Measurements from ENCODE around the gene MAN1A1.

MAN1A1 gene

DNA sequence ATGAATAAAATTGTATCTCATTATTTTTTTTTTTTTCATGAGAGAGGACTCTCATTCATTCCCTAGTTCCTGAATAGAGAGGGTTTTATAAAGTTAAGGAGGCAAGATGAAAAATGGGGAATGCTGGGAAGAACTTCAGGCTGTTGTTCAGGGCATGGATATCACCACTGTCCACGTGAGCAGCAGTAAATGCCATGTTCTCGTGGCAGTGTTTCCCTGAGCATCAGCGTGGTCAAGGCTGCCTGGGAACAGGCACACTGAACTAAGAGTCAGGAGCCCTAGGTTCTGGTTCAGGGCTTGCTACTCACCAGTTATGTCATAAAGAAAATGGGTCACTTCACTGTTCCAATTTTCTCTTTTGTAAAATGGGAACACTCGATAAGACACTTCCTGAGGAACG is 93.2 kb downstream of the MAN1A1 start:
- no peak overlapping the region for H3K9ac ChIP-seq (ENCODE audit: low read depth, low read length)
- no peaks in the 10 kb centered on the region for H3K9me3 ChIP-seq (ENCODE audit: control insufficient read depth, insufficient read depth, low read length)
- no peaks in the 10 kb centered on the region for H3K27me3 ChIP-seq (ENCODE audit: control insufficient read depth, insufficient read depth, low read length)
- H3K4me1 ChIP-seq (ENCODE audit: control insufficient read depth, insufficient read depth, low read length) = no peaks in the 10 kb centered on the region
- H3K36me3 ChIP-seq (ENCODE audit: control insufficient read depth, insufficient read depth, low read length) = no peaks in the 10 kb centered on the region
- H3K4me3 ChIP-seq (ENCODE audit: low read depth, low read length) = no peak overlapping the region

DNA sequence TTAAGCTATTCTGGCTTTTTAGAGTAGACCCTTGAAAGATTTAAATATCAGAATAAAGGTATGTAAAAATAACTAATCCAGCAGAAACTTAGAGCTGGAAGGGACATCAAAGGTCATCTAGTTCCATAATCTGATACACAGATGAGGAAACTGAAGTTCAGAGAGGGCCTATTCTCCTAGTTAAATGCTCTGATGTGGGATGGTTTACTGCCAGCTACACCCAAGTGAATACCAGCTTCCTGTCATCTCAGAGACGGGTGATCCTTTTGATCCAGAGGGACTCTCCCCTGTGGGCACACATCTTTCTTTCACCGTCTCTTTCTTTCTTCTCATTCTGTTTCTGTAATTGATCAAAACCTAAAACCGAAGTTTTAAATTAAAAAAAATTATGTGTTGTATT is 94.1 kb downstream of the MAN1A1 start:
- Histone ChIP-seq H3K4me3 (ENCODE audit: low read depth, low read length) (no peak overlapping the region), H3K9ac (ENCODE audit: low read depth, low read length) (no peak overlapping the region)

DNA sequence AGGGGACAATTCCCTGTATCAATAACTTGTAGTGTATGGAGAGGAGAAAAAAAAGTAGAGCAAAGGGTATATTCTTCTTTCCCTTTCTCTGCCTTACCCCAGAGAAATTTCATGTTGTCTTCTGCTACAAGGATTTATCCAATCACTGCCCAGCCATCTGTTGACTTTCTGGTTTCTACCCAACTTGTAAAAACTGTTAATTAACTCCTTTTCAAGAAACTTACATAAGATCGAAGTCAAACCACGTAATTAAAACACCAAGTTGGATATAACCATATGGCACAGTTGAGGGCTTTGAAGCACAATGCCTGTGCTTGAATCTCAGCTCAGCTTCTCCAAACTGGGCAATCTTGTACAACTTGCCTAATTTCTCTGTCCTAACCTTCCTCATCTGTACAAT is 99.5 kb downstream of the MAN1A1 start:
- no peaks in the 10 kb centered on the region for H3K9me3 ChIP-seq (ENCODE audit: control insufficient read depth, insufficient read depth, low read length)
- no peaks in the 10 kb centered on the region for H3K36me3 ChIP-seq (ENCODE audit: control insufficient read depth, insufficient read depth, low read length)
- no peaks in the 10 kb centered on the region for H3K4me1 ChIP-seq (ENCODE audit: control insufficient read depth, insufficient read depth, low read length)
- H3K27me3 ChIP-seq (ENCODE audit: control insufficient read depth, insufficient read depth, low read length) = no peaks in the 10 kb centered on the region
- H3K9ac ChIP-seq (ENCODE audit: low read depth, low read length) = no peak overlapping the region
- H3K4me3 ChIP-seq (ENCODE audit: low read depth, low read length) = no peak overlapping the region

More for the DNA sequence above, 94.1 kb downstream of the MAN1A1 start:
- Histone ChIP-seq H3K9me3 (ENCODE audit: control insufficient read depth, insufficient read depth, low read length) (no peaks in the 10 kb centered on the region), H3K36me3 (ENCODE audit: control insufficient read depth, insufficient read depth, low read length) (no peaks in the 10 kb centered on the region), H3K27me3 (ENCODE audit: control insufficient read depth, insufficient read depth, low read length) (no peaks in the 10 kb centered on the region), H3K4me1 (ENCODE audit: control insufficient read depth, insufficient read depth, low read length) (no peaks in the 10 kb centered on the region)

DNA sequence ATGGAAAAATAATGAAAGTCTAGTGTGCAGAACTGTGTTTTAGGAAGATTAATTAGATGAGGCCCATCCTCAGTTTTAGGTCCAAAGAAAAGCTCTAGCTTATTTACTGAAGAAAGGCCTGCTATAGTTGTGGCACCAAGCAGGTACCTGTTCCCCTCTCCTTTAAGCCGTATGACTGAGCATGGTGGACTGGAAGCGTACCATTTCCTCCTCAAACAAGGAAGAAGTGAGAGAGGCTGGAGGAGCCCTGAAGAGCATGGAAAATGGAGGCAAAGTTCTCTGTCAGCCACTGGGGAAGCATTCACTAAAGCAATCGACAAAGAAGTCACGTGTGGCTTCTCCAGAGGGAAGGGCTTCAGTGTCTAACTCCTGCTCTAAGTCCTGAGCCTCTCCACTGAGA is 100.2 kb downstream of the MAN1A1 start:
- no peak overlapping the region for H3K4me3 ChIP-seq (ENCODE audit: low read depth, low read length)
- H3K4me1 ChIP-seq (ENCODE audit: control insufficient read depth, insufficient read depth, low read length) = no peaks in the 10 kb centered on the region
- no peaks in the 10 kb centered on the region for H3K9me3 ChIP-seq (ENCODE audit: control insufficient read depth, insufficient read depth, low read length)
- H3K36me3 ChIP-seq (ENCODE audit: control insufficient read depth, insufficient read depth, low read length) = no peaks in the 10 kb centered on the region
- H3K27me3 ChIP-seq (ENCODE audit: control insufficient read depth, insufficient read depth, low read length) = no peaks in the 10 kb centered on the region
- H3K9ac ChIP-seq (ENCODE audit: low read depth, low read length) = no peak overlapping the region

DNA sequence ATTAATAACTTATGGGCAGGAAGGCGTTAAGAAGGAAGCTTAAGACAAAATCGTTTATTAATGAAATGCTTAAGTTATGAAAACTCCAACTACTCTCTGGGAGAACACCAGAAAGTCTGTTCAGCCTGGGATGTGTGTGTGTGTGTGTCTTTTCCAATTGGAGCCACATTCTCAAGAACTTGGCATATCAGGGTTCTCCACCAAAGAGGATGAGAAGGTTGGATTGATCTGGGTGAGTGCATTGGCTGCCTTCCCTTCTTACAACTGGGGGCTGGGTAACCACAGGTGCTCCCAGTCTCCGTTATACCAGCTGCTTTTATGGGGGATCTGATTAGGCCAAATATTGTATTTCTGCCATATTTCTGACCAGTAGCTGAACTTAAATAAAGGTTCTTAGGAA is 102.1 kb downstream of the MAN1A1 start:
- no peaks in the 10 kb centered on the region for H3K27me3 ChIP-seq (ENCODE audit: control insufficient read depth, insufficient read depth, low read length)
- H3K4me3 ChIP-seq (ENCODE audit: low read depth, low read length) = no peak overlapping the region
- H3K9ac ChIP-seq (ENCODE audit: low read depth, low read length) = no peak overlapping the region
- H3K4me1 ChIP-seq (ENCODE audit: control insufficient read depth, insufficient read depth, low read length) = no peaks in the 10 kb centered on the region
- H3K36me3 ChIP-seq (ENCODE audit: control insufficient read depth, insufficient read depth, low read length) = no peaks in the 10 kb centered on the region
- no peaks in the 10 kb centered on the region for H3K9me3 ChIP-seq (ENCODE audit: control insufficient read depth, insufficient read depth, low read length)

DNA sequence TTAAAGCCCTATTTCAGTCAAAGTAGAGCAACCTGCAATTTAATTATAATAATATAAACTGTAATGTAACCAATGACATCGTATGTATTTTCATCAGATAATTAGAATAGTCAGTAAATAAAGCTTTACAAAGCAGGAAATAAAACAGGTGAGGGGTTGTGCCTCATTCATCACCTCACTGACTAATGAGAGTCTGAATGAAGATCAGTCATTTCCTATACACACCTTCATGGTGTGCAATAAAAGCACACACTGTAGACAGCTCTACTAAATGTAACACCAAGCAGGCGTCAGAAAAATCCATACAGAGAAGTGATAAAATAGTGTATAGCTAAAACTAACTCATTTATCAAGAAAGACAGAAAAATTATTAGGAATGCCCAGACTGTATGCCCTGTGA is 105.9 kb downstream of the MAN1A1 start:
- H3K36me3 ChIP-seq (ENCODE audit: control insufficient read depth, insufficient read depth, low read length) = no peaks in the 10 kb centered on the region
- no peak overlapping the region for H3K4me3 ChIP-seq (ENCODE audit: low read depth, low read length)
- peaks cover 13% of the 10 kb centered on the region for H3K4me1 ChIP-seq (ENCODE audit: control insufficient read depth, insufficient read depth, low read length)
- H3K9ac ChIP-seq (ENCODE audit: low read depth, low read length) = no peak overlapping the region
- H3K9me3 ChIP-seq (ENCODE audit: control insufficient read depth, insufficient read depth, low read length) = no peaks in the 10 kb centered on the region
- H3K27me3 ChIP-seq (ENCODE audit: control insufficient read depth, insufficient read depth, low read length) = no peaks in the 10 kb centered on the region

DNA sequence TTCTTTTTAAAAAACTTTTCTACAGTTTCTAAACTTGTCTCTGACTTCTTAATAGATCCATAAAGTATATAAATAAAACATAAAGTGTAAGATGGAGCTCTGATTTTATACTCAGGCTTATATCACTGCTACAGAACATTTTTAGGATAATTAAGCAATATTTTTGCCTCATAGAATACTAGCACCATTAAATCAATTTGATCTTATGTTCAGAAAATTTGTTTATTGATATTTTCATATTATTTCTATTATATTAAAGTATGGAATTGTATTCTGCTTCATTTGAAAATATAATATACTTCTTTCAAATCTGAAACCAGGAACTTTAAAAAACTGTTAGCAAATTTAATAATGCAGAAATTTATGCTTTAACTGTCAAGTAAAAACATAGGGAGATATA is 106.5 kb downstream of the MAN1A1 start:
- H3K27me3 ChIP-seq (ENCODE audit: control insufficient read depth, insufficient read depth, low read length) = no peaks in the 10 kb centered on the region
- H3K4me3 ChIP-seq (ENCODE audit: low read depth, low read length) = no peak overlapping the region
- H3K9ac ChIP-seq (ENCODE audit: low read depth, low read length) = no peak overlapping the region
- H3K4me1 ChIP-seq (ENCODE audit: control insufficient read depth, insufficient read depth, low read length) = peaks cover 13% of the 10 kb centered on the region
- no peaks in the 10 kb centered on the region for H3K9me3 ChIP-seq (ENCODE audit: control insufficient read depth, insufficient read depth, low read length)
- H3K36me3 ChIP-seq (ENCODE audit: control insufficient read depth, insufficient read depth, low read length) = no peaks in the 10 kb centered on the region

DNA sequence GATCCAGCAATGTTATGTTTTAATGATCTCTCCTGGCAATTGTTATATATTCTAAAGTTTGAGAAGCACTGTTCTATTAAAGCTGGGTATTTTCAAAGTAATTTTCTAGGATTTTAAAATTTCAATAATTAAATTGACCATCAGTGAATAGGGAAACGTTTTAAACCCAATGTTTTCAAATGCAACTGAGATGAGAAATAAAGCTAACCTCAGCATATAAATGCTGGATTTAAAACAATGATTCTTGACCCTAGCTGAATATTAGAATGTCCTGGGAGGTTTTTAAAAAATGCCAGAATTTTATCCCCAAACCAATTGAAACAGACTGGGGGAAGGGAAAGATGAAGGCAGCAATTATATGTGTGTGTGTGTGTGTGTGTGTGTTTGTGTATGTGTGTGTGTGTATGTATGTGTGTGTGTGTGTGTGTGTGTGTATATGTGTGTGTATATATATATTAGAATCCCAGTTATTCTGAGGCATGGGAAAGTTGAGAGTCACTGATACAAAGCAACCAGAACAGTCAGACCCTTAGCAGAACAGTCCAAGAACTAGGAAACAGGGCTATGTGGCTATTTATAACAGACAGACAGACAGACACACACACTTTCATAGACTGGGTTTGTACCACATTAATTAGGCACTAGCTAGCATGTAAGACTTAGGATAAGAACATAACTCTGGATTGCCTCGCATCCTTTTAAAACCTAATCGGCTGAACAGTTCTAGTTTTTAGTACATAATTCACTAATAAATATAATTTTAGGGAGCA is 107.8 kb downstream of the MAN1A1 start:
- no peak overlapping the region for H3K4me3 ChIP-seq (ENCODE audit: low read depth, low read length)
- H3K9me3 ChIP-seq (ENCODE audit: control insufficient read depth, insufficient read depth, low read length) = no peaks in the 10 kb centered on the region
- H3K9ac ChIP-seq (ENCODE audit: low read depth, low read length) = no peak overlapping the region
- H3K36me3 ChIP-seq (ENCODE audit: control insufficient read depth, insufficient read depth, low read length) = no peaks in the 10 kb centered on the region
- no peaks in the 10 kb centered on the region for H3K27me3 ChIP-seq (ENCODE audit: control insufficient read depth, insufficient read depth, low read length)
- H3K4me1 ChIP-seq (ENCODE audit: control insufficient read depth, insufficient read depth, low read length) = peaks cover 13% of the 10 kb centered on the region

DNA sequence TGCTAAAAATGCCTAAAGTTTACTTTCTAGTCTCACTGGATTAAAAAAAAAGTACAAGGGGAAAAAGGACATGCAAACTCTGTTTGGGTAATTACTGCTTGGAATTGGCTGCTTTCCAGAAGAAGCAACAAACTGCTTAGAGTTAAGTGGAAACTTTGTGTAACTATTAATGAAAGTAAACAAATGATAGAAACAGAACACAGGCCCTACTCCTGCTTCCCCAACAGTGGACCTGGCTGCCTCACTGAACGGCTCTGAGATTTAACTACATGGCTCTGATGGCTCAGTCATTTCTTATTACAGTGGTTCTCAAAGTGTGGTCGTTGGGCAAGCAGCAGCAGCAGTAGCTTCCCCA is 108.5 kb downstream of the MAN1A1 start:
- Histone ChIP-seq H3K4me1 (ENCODE audit: control insufficient read depth, insufficient read depth, low read length) (peaks cover 13% of the 10 kb centered on the region), H3K4me3 (ENCODE audit: low read depth, low read length) (no peak overlapping the region), H3K36me3 (ENCODE audit: control insufficient read depth, insufficient read depth, low read length) (no peaks in the 10 kb centered on the region), H3K9ac (ENCODE audit: low read depth, low read length) (no peak overlapping the region), H3K27me3 (ENCODE audit: control insufficient read depth, insufficient read depth, low read length) (no peaks in the 10 kb centered on the region), H3K9me3 (ENCODE audit: control insufficient read depth, insufficient read depth, low read length) (no peaks in the 10 kb centered on the region)

DNA sequence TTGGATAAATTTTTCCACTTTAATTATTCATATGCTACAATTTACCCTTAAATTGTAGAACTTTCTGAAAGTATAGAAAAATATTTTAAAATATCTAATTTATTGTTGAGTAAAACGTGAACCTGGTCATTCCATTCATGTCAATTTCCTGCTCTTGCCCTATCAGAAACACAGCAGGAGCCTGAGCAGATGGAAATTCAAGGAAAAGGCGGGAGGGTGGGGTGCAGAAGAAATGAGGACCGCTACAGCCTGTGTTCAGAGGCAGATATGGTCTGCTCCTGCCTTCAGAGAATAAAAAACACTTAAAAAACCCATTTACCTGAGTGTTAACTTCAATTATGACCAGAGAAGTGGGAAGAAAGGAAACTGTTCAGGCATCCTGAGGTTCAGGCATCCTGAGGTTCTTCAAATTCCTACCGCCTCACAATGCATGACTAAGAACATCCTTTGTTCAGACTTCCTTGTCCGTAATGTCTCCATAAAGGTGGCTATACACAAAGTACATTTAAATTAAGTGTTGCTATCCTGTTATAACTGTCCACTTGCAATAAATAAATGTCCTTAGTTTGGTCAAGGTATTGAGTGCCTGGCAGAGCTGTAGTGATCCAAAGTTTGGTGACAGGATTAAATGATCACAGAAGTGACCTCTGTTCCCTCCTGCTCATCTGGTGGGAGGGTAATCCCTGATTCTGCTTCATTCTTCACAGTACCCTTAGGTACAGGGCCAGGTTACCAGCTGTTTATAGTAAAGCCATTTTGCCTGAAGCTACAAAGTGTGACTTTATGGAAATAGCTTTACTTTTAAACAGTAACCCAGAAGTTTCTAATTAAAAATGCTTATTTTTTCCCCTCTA is 109.1 kb downstream of the MAN1A1 start:
- H3K4me3 ChIP-seq (ENCODE audit: low read depth, low read length) = no peak overlapping the region
- H3K4me1 ChIP-seq (ENCODE audit: control insufficient read depth, insufficient read depth, low read length) = peaks cover 13% of the 10 kb centered on the region
- H3K9ac ChIP-seq (ENCODE audit: low read depth, low read length) = no peak overlapping the region
- no peaks in the 10 kb centered on the region for H3K36me3 ChIP-seq (ENCODE audit: control insufficient read depth, insufficient read depth, low read length)
- no peaks in the 10 kb centered on the region for H3K9me3 ChIP-seq (ENCODE audit: control insufficient read depth, insufficient read depth, low read length)
- no peaks in the 10 kb centered on the region for H3K27me3 ChIP-seq (ENCODE audit: control insufficient read depth, insufficient read depth, low read length)

DNA sequence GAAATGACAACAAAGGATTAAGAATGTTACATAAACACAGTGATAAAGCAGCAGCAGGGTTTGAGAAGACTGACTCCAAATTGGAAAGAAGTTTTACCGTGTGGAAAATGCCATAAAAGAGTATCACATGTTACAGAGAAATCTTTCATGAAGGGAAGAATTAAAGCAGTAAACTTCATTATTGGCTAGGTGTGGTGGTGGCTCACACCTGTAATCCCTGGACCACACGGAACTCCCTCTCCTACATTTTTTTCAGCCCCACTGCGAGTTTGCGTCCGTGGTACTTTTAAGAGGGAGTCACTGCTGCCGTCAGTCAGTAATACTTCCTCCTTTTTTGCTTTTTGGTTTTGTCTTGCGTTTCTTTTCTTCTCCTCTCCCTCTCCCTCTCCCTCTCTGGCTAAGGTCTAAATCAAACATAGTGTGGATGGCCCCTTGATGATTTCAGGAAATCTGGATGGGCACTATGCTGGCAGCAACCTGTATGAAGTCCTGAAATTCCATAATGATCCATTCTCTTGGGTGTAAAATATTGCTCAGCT is 112.3 kb downstream of the MAN1A1 start:
- no peaks in the 10 kb centered on the region for H3K27me3 ChIP-seq (ENCODE audit: control insufficient read depth, insufficient read depth, low read length)
- H3K9ac ChIP-seq (ENCODE audit: low read depth, low read length) = no peak overlapping the region
- no peak overlapping the region for H3K4me3 ChIP-seq (ENCODE audit: low read depth, low read length)
- H3K4me1 ChIP-seq (ENCODE audit: control insufficient read depth, insufficient read depth, low read length) = peaks cover 13% of the 10 kb centered on the region
- no peaks in the 10 kb centered on the region for H3K36me3 ChIP-seq (ENCODE audit: control insufficient read depth, insufficient read depth, low read length)
- H3K9me3 ChIP-seq (ENCODE audit: control insufficient read depth, insufficient read depth, low read length) = no peaks in the 10 kb centered on the region

DNA sequence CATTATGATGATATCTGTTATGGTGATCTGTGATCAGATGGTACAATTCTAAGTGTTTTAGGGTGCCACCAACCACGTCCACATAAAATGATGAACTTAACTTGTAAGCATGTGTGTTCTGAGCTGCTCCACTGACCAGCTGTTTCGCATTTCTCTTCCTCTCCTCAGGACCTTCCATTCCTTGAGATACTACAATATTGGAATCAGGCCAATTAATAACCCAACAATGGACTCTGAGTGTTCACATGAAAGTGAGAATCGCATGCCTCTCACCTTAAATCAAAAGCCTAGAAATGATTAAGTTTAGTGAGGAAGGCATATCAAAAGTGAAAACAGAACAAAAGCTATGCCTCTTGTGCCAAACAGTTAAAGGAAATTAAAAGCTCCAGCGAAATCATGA is 114.6 kb downstream of the MAN1A1 start:
- Histone ChIP-seq H3K36me3 (ENCODE audit: control insufficient read depth, insufficient read depth, low read length) (no peaks in the 10 kb centered on the region), H3K4me1 (ENCODE audit: control insufficient read depth, insufficient read depth, low read length) (peaks cover 3% of the 10 kb centered on the region), H3K9me3 (ENCODE audit: control insufficient read depth, insufficient read depth, low read length) (no peaks in the 10 kb centered on the region), H3K4me3 (ENCODE audit: low read depth, low read length) (no peak overlapping the region), H3K27me3 (ENCODE audit: control insufficient read depth, insufficient read depth, low read length) (no peaks in the 10 kb centered on the region), H3K9ac (ENCODE audit: low read depth, low read length) (no peak overlapping the region)
